ENCODE data around the gene TMEM82. TPM values are rescaled to one million over a fixed set of nuclear protein-coding genes. Genes with fewer than 3 reads are reported as not detected.

The TMEM82 gene
- total RNA-seq, 4 donors from 2014 or later = 2.5 to 42.4 (median 32.7) TPM

GRCh38 chr1:15756143-15757015, 14.1 kb downstream of the TMEM82 start:
- peak overlapping the region in 3 of 4 donors; percentile 82 to 95 (median 85) for H3K27ac ChIP-seq
- peak overlapping the region in 3 of 4 donors; percentile 40 to 71 (median 69) for H3K4me3 ChIP-seq
- peaks cover 0 to 3% (median 0%) of the 10 kb centered on the region in 3 donors for H3K36me3 ChIP-seq
- peaks cover 0 to 45% (median 5%) of the 10 kb centered on the region in 4 donors for H3K4me1 ChIP-seq
- peaks cover 0 to 3% of the 10 kb centered on the region in 2 donors for H3K27me3 ChIP-seq
- no peaks in the 10 kb centered on the region for H3K9me3 ChIP-seq
- peak in 2 of 3 donors; percentile 85 to 88 for DNase-seq
- no peak for TF ChIP-seq CTCF (IDR thresholded peaks at IDR 0.05)
- TF ChIP-seq POLR2A (IDR thresholded peaks at IDR 0.05) = peak; percentile 94 to 98

- Histone ChIP-seq H3K9me3 (no peaks in the 10 kb centered on the region), H3K4me3 (peak overlapping the region in 3 of 4 donors; percentile 40 to 71 (median 69)), H3K4me1 (peaks cover 0 to 45% (median 5%) of the 10 kb centered on the region in 4 donors), H3K27ac (peak overlapping the region; percentile 46 to 95 (median 84)), H3K27me3 (peaks cover 0 to 3% of the 10 kb centered on the region in 2 donors), H3K36me3 (peaks cover 0 to 3% (median 0%) of the 10 kb centered on the region in 3 donors)
- TF ChIP-seq POLR2A (IDR thresholded peaks at IDR 0.05) = no peak
- TF ChIP-seq CTCF (IDR thresholded peaks at IDR 0.05) = no peak
- peak in 1 of 3 donors; percentile 66 for DNase-seq
These were observed 14.8 kb downstream of the TMEM82 start for GRCh38 chr1:15757016-15757543.

GRCh38 chr1:15757575-15758342, 15.5 kb downstream of the TMEM82 start:
- H3K27ac ChIP-seq = peak overlapping the region; percentile 71 to 95 (median 84)
- TF ChIP-seq CTCF (IDR thresholded peaks at IDR 0.05) (no peak), POLR2A (IDR thresholded peaks at IDR 0.05) (peak in 1 of 2 donors; percentile 62)
- H3K4me1 ChIP-seq = peaks cover 0 to 52% (median 5%) of the 10 kb centered on the region in 4 donors
- H3K27me3 ChIP-seq = peaks cover 0 to 3% of the 10 kb centered on the region in 2 donors
- no peaks in the 10 kb centered on the region for H3K9me3 ChIP-seq
- peak overlapping the region; percentile 40 to 71 (median 64) for H3K4me3 ChIP-seq
- peak in 2 of 3 donors; percentile 64 to 69 for DNase-seq
- peaks cover 0 to 3% (median 0%) of the 10 kb centered on the region in 3 donors for H3K36me3 ChIP-seq

GRCh38 chr1:15758343-15758931, 16.1 kb downstream of the TMEM82 start, which contains the start of gene FBLIM1:
TSS of gene FBLIM1 (plus strand) at chr1:15758795. CDS start at chr1:15764984, 6,189 bp downstream.
- Histone ChIP-seq H3K27me3 (peaks cover 0 to 3% of the 10 kb centered on the region in 2 donors), H3K27ac (peak within 1 kb of the TSS; percentile 71 to 95 (median 84)), H3K36me3 (peaks cover 0 to 3% (median 0%) of the 10 kb centered on the region in 3 donors), H3K9me3 (no peaks in the 10 kb centered on the region), H3K4me3 (peak within 1 kb of the TSS; percentile 40 to 71 (median 64)), H3K4me1 (peaks cover 0 to 57% (median 5%) of the 10 kb centered on the region in 4 donors)
- no peak for DNase-seq
- TF ChIP-seq POLR2A (IDR thresholded peaks at IDR 0.05) (no peak), CTCF (IDR thresholded peaks at IDR 0.05) (no peak)

Measured in Peyer's patch (tissue), 4 donors.